WTC11 (cell line): Measurements from ENCODE around the gene LGMN. TPM values are rescaled to one million over a fixed set of nuclear protein-coding genes. Genes with fewer than 3 reads are reported as not detected.

Experiments used
- ATAC-seq: fragments of 200-7000 bp; cut with Tn5 transposase; 2 replicates; pipeline ENCODE4 v1.10.0; 2021; ENCODE audit warnings: mild to moderate bottlenecking, moderate library complexity
- CTCF ChIA-PET: fragments of 300-600 bp; sonication (Branson Sonifier 250); formaldehyde crosslinking; loops from one replicate; lab custom pipeline; 2021; ENCODE audit warnings: antibody characterized with exemption; lab: Charles Lee
- POLR2A ChIA-PET: fragments of 350-600 bp; sonication (Branson Sonifier 250); formaldehyde crosslinking; loops from one replicate; lab custom pipeline; 2021; ENCODE audit warnings: antibody characterized with exemption; lab: Charles Lee
- DNase-seq: peaks from one replicate; pipeline ENCODE4 v3.0.0; 2021; ENCODE audit warnings: low spot score
- H3K27ac Mint-ChIP-seq: 2 replicates; pipeline ENCODE4 v1.8.0; 2021; ENCODE audit warnings: mixed read lengths
- H3K27me3 Mint-ChIP-seq: 2 replicates; pipeline ENCODE4 v1.8.0; 2021; ENCODE audit warnings: low read depth, mild to moderate bottlenecking, moderate library complexity, mixed read lengths
- H3K36me3 Mint-ChIP-seq: 2 replicates; pipeline ENCODE4 v1.8.0; 2021; ENCODE audit warnings: mixed read lengths
- H3K4me1 Mint-ChIP-seq: 2 replicates; pipeline ENCODE4 v1.8.0; 2022; ENCODE audit warnings: mixed read lengths
- H3K4me3 Mint-ChIP-seq: 2 replicates; pipeline ENCODE4 v1.8.0; 2021; ENCODE audit warnings: mild to moderate bottlenecking, moderate library complexity, mixed read lengths
- H3K9me3 Mint-ChIP-seq: 2 replicates; pipeline ENCODE4 v1.8.0; 2021; ENCODE audit warnings: mixed read lengths
- AR ChIP-seq: fragments of 250-450 bp; sonication (Bioruptor Pico); IDR thresholded peaks from 2 replicates; pipeline ENCODE4 v1.9.0; 2021; ENCODE audit warnings: mild to moderate bottlenecking
- ETV6 ChIP-seq: sonication (generic); formaldehyde crosslinking; IDR thresholded peaks from 2 replicates; pipeline ENCODE4 v1.8.1; 2022; ENCODE audit warnings: mild to moderate bottlenecking, missing genetic modification reagents
- FOXK1 ChIP-seq: sonication (generic); formaldehyde crosslinking; IDR thresholded peaks from 2 replicates; pipeline ENCODE4 v1.8.0; 2022; ENCODE audit warnings: mild to moderate bottlenecking, moderate library complexity, missing genetic modification reagents
- GABPB1 ChIP-seq: sonication (generic); formaldehyde crosslinking; IDR thresholded peaks from 2 replicates; pipeline ENCODE4 v1.8.1; 2023; ENCODE audit warnings: mild to moderate bottlenecking, missing genetic modification reagents
- GTF2I ChIP-seq: fragments of 250-450 bp; sonication (Bioruptor Pico); conservative IDR thresholded peaks from 2 replicates; pipeline ENCODE4 v1.4.0; 2021; ENCODE audit warnings: mild to moderate bottlenecking
- HMGA2 ChIP-seq: fragments of 250-450 bp; sonication (Bioruptor Pico); IDR thresholded peaks from 2 replicates; pipeline ENCODE4 v1.4.0; 2021; ENCODE audit warnings: mild to moderate bottlenecking, moderate library complexity
- KAT7 ChIP-seq: sonication (generic); formaldehyde crosslinking; IDR thresholded peaks from 2 replicates; pipeline ENCODE4 v1.8.1; 2023; ENCODE audit warnings: missing genetic modification reagents, mild to moderate bottlenecking, borderline replicate concordance
- MLX ChIP-seq: sonication (generic); formaldehyde crosslinking; IDR thresholded peaks from 2 replicates; pipeline ENCODE4 v1.8.1; 2023; ENCODE audit warnings: mild to moderate bottlenecking, missing genetic modification reagents, moderate library complexity
- MYBL2 ChIP-seq: sonication (generic); formaldehyde crosslinking; IDR thresholded peaks from 2 replicates; pipeline ENCODE4 v1.8.1; 2023; ENCODE audit warnings: mild to moderate bottlenecking, moderate library complexity, missing genetic modification reagents
- PRRX2 ChIP-seq: fragments of 250-450 bp; sonication (Bioruptor Pico); IDR thresholded peaks from 2 replicates; pipeline ENCODE4 v1.8.0; 2021; ENCODE audit warnings: mild to moderate bottlenecking
- RORB ChIP-seq: fragments of 250-450 bp; sonication (Bioruptor Pico); IDR thresholded peaks from 2 replicates; pipeline ENCODE4 v1.9.0; 2021; ENCODE audit warnings: mild to moderate bottlenecking
- SMAD3 ChIP-seq: sonication (generic); formaldehyde crosslinking; IDR thresholded peaks from 2 replicates; pipeline ENCODE4 v1.8.0; 2022; ENCODE audit warnings: missing genetic modification reagents, mild to moderate bottlenecking, borderline replicate concordance
- TCF7 ChIP-seq: sonication (generic); formaldehyde crosslinking; IDR thresholded peaks from 2 replicates; pipeline ENCODE4 v1.8.0; 2022; ENCODE audit warnings: mild to moderate bottlenecking, low read depth, missing genetic modification reagents, moderate library complexity
- ZNF121 ChIP-seq: sonication (generic); formaldehyde crosslinking; IDR thresholded peaks from 2 replicates; pipeline ENCODE4 v1.8.0; 2023; ENCODE audit warnings: missing genetic modification reagents
- ZNF138 ChIP-seq: sonication (generic); formaldehyde crosslinking; conservative IDR thresholded peaks from 2 replicates; pipeline ENCODE4 v1.8.1; 2022; ENCODE audit warnings: mild to moderate bottlenecking, moderate library complexity, missing genetic modification reagents
- ZNF219 ChIP-seq: sonication (generic); formaldehyde crosslinking; IDR thresholded peaks from 2 replicates; pipeline ENCODE4 v1.8.0; 2023; ENCODE audit warnings: missing genetic modification reagents, mild to moderate bottlenecking, borderline replicate concordance
- ZNF263 ChIP-seq: sonication (generic); formaldehyde crosslinking; IDR thresholded peaks from 2 replicates; pipeline ENCODE4 v1.8.1; 2022; ENCODE audit warnings: low read depth, mild to moderate bottlenecking, moderate library complexity, missing genetic modification reagents
- ZNF423 ChIP-seq: fragments of 250-450 bp; sonication (Bioruptor Pico); IDR thresholded peaks from 2 replicates; pipeline ENCODE4 v2.1.2; 2022; ENCODE audit warnings: mild to moderate bottlenecking, moderate library complexity
- ZNF512 ChIP-seq: sonication (generic); formaldehyde crosslinking; IDR thresholded peaks from 2 replicates; pipeline ENCODE4 v1.8.1; 2022; ENCODE audit warnings: missing genetic modification reagents, borderline replicate concordance
- total RNA-seq: library from RNA; stranded (reverse); gene quantifications from 3 replicates; pipeline ENCODE4 v1.2.3, GENCODE V29; 2021
- TF ChIP-seq, protein P1 (sequence below): sonication (generic); formaldehyde crosslinking; IDR thresholded peaks from 2 replicates; pipeline ENCODE4 v1.8.0; 2023; ENCODE audit warnings: missing genetic modification reagents
- TF ChIP-seq, protein P2 (sequence below): sonication (generic); formaldehyde crosslinking; IDR thresholded peaks from 2 replicates; pipeline ENCODE4 v1.8.1; 2022; ENCODE audit warnings: low read depth, mild to moderate bottlenecking, moderate library complexity, missing genetic modification reagents, borderline replicate concordance

The LGMN gene
- total RNA-seq, 1 experiment from 2014 or later, result 55.7 TPM

DNA sequence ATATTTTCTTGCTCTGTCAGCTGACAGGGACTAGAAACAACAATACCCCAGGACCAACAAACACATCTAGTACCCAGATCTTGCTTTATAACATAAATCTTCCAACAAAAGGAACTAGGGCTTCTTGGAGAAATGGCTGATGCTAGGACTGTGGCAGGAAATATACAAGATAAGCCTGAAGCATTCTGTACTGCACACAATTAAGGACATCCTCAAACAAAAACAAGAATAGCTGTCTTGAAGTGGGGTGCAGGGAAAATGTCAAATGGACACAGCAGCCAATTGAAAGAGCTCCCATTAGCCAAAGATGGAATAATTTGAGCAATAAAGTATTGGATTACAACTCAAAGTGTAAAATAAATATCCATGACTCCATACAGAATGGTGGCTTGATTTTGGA is 50.0 kb downstream of the LGMN start (continued):
- TF ChIP-seq ZNF219 (CRISPR knock-in tag), result no peak
- TF ChIP-seq TCF7 (CRISPR knock-in tag), result no peak
- TF ChIP-seq, protein P1, sequence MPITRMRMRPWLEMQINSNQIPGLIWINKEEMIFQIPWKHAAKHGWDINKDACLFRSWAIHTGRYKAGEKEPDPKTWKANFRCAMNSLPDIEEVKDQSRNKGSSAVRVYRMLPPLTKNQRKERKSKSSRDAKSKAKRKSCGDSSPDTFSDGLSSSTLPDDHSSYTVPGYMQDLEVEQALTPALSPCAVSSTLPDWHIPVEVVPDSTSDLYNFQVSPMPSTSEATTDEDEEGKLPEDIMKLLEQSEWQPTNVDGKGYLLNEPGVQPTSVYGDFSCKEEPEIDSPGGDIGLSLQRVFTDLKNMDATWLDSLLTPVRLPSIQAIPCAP (CRISPR knock-in tag), result no peak
- TF ChIP-seq MLX (CRISPR knock-in tag), result no peak
- no peak for TF ChIP-seq AR (CRISPR knock-in tag)
- TF ChIP-seq SMAD3, result no peak
- TF ChIP-seq, all 79 proteins: peak for 0

- Mint-ChIP-seq H3K27me3 (peaks cover 2% of the 10 kb centered on the region), H3K27ac (no peak overlapping the region), H3K4me1 (no peaks in the 10 kb centered on the region), H3K36me3 (no peaks in the 10 kb centered on the region), H3K9me3 (no peaks in the 10 kb centered on the region), H3K4me3 (no peak overlapping the region)
- POLR2A ChIA-PET, result no interaction called here
- ATAC-seq, result no peak
- CTCF ChIA-PET, result no interaction called here
- no peak for DNase-seq
- no peak for TF ChIP-seq ZNF423
- no peak for TF ChIP-seq MYBL2 (CRISPR knock-in tag)
- no peak for TF ChIP-seq ZNF138 (CRISPR knock-in tag)
Observed at GRCh38 chr14:92696366-92696765, 52.1 kb downstream of the LGMN start.

GRCh38 chr14:92695562-92695961 is 52.9 kb downstream of the LGMN start:
- H3K27ac Mint-ChIP-seq, result no peak overlapping the region
- POLR2A ChIA-PET, result no interaction called here
- ATAC-seq, result no peak
- H3K9me3 Mint-ChIP-seq, result no peaks in the 10 kb centered on the region
- H3K4me1 Mint-ChIP-seq, result no peaks in the 10 kb centered on the region
- no peaks in the 10 kb centered on the region for H3K36me3 Mint-ChIP-seq
- H3K27me3 Mint-ChIP-seq, result peaks cover 2% of the 10 kb centered on the region
- CTCF ChIA-PET, result no interaction called here
- no peak overlapping the region for H3K4me3 Mint-ChIP-seq
- TF ChIP-seq RORB (no peak), ZNF121 (CRISPR knock-in tag) (no peak), ZNF263 (CRISPR knock-in tag) (no peak), ZNF512 (CRISPR knock-in tag) (0 out of 2 replicates have a peak, but pooled peaks have one; percentile 88)
- TF ChIP-seq, protein P2, sequence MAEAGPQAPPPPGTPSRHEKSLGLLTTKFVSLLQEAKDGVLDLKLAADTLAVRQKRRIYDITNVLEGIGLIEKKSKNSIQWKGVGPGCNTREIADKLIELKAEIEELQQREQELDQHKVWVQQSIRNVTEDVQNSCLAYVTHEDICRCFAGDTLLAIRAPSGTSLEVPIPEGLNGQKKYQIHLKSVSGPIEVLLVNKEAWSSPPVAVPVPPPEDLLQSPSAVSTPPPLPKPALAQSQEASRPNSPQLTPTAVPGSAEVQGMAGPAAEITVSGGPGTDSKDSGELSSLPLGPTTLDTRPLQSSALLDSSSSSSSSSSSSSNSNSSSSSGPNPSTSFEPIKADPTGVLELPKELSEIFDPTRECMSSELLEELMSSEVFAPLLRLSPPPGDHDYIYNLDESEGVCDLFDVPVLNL, result no peak
- DNase-seq, result no peak

DNA sequence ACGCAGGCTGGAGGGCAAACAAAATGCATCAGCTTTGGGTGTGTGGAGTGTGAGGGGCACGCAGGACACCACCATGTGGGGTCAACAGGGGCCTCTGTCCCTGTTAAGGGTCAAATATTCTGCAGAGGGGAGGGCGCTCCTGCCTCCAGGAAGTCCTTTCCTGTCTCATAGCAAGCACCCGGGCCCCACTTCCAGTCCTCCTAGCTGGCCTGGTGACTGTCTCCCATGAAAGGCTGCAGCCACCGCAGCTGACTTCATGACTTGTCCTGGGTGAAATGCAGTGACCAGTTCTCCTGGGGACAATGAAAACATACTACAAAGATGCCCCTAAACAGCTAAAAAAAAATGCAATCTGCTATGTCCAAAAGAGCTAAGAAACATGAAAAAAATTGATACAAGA is 53.6 kb downstream of the LGMN start:
- ChIA-PET CTCF (interaction anchor here (1.0 kb wide), 1 partner anchor 445 kb away, joined by 3 read pairs; no protein-coding TSS in a partner anchor), POLR2A (no interaction called here)
- Mint-ChIP-seq H3K27ac (no peak overlapping the region), H3K36me3 (no peaks in the 10 kb centered on the region), H3K4me3 (no peak overlapping the region), H3K4me1 (no peaks in the 10 kb centered on the region), H3K9me3 (no peaks in the 10 kb centered on the region), H3K27me3 (peaks cover 2% of the 10 kb centered on the region)
- DNase-seq (no peak), ATAC-seq (no peak)
- TF ChIP-seq GTF2I (CRISPR knock-in tag), result no peak
- no peak for TF ChIP-seq ETV6 (CRISPR knock-in tag)
- TF ChIP-seq ZNF263 (CRISPR knock-in tag), result no peak
- no peak for TF ChIP-seq GABPB1 (CRISPR knock-in tag)
- no peak for TF ChIP-seq KAT7 (CRISPR knock-in tag)
- no peak for TF ChIP-seq TCF7 (CRISPR knock-in tag)
- no peak for TF ChIP-seq PRRX2 (CRISPR knock-in tag)
- no peak for TF ChIP-seq HMGA2 (CRISPR knock-in tag)
- TF ChIP-seq FOXK1, result no peak
